Lower lobe of right lung (tissue), 2 donors: ENCODE measurements around the gene NRARP. TPM values are rescaled to one million over a fixed set of nuclear protein-coding genes. Genes with fewer than 3 reads are reported as not detected.

ENCODE experiments used
- ATAC-seq, 2 donors: fragments of 200-7000 bp; cut with Tn5 transposase; one replicate each; pipeline ENCODE4 v1.9.1; 2020 to 2022; ENCODE audit warnings: mild to moderate bottlenecking in 2 of 2, moderate library complexity in 2 of 2
- DNase-seq: peaks from one replicate; pipeline ENCODE4 v3.0.0-alpha.2; 2020
- H3K27ac ChIP-seq: fragments of 200-600 bp; one replicate; pipeline ENCODE4 v1.8.0; 2022
- H3K27me3 ChIP-seq: fragments of 200-600 bp; one replicate; pipeline ENCODE4 v1.8.0; 2022; ENCODE audit warnings: low read depth
- H3K36me3 ChIP-seq: fragments of 200-600 bp; one replicate; pipeline ENCODE4 v1.8.0; 2022; ENCODE audit warnings: mild to moderate bottlenecking
- H3K4me1 ChIP-seq: fragments of 200-600 bp; one replicate; pipeline ENCODE4 v1.8.0; 2022
- H3K4me3 ChIP-seq: fragments of 200-600 bp; one replicate; pipeline ENCODE4 v1.8.0; 2022; ENCODE audit warnings: mild to moderate bottlenecking
- H3K9me3 ChIP-seq: fragments of 200-600 bp; one replicate; pipeline ENCODE4 v1.8.0; 2022
- CTCF ChIP-seq: fragments of 200-600 bp; IDR thresholded peaks from one replicate; pipeline ENCODE4 v1.8.0; 2022; ENCODE audit warnings: antibody characterized with exemption, mild to moderate bottlenecking
- intact Hi-C: fragments of 100-400 bp; cut with DNase I; formaldehyde crosslinking; loops from one replicate; pipeline ENCODE4 v1.11.0; 2022
- total RNA-seq: library from RNA; stranded (reverse); fragmentation: NEBNext Ultra II Directional; extraction: Animal tissue kit (Norgen Biotek cat#: 25700); gene quantifications from one replicate; pipeline ENCODE4 v1.2.1, GENCODE V29; 2021
- donor health status: DM: no; HTN: yes; CAD: no; lungs with severe emphysema.

NRARP gene
- total RNA-seq, 1 donor from 2014 or later = 6.5 TPM

- intact Hi-C loops = no loop called here
- DNase-seq (peak; percentile 43), ATAC-seq (no peak)
- Histone ChIP-seq H3K4me1 (peaks cover 41% of the 10 kb centered on the region), H3K36me3 (peaks cover 67% of the 10 kb centered on the region), H3K27ac (no peak overlapping the region), H3K4me3 (no peak overlapping the region), H3K27me3 (no peaks in the 10 kb centered on the region), H3K9me3 (no peaks in the 10 kb centered on the region)
- no peak for TF ChIP-seq CTCF
Measured at GRCh38 chr9:137266585-137267453, 35.3 kb downstream of the NRARP start.

GRCh38 chr9:137266162-137266527 is 35.9 kb downstream of the NRARP start:
- DNase-seq (no peak), ATAC-seq (no peak)
- H3K27me3 ChIP-seq = no peaks in the 10 kb centered on the region
- H3K27ac ChIP-seq = no peak overlapping the region
- no peaks in the 10 kb centered on the region for H3K9me3 ChIP-seq
- H3K4me1 ChIP-seq = peaks cover 38% of the 10 kb centered on the region
- H3K4me3 ChIP-seq = no peak overlapping the region
- TF ChIP-seq CTCF = no peak
- peaks cover 63% of the 10 kb centered on the region for H3K36me3 ChIP-seq
- intact Hi-C loops = no loop called here

- intact Hi-C loops = no loop called here
- Histone ChIP-seq H3K27me3 (no peaks in the 10 kb centered on the region), H3K4me3 (no peak overlapping the region), H3K9me3 (no peaks in the 10 kb centered on the region), H3K27ac (no peak overlapping the region), H3K36me3 (peaks cover 57% of the 10 kb centered on the region), H3K4me1 (peaks cover 32% of the 10 kb centered on the region)
- no peak for TF ChIP-seq CTCF
- DNase-seq (no peak), ATAC-seq (no peak)
Measured at GRCh38 chr9:137265496-137266161, 36.4 kb downstream of the NRARP start.

- Histone ChIP-seq H3K4me1 (peaks cover 17% of the 10 kb centered on the region), H3K27me3 (no peaks in the 10 kb centered on the region), H3K9me3 (no peaks in the 10 kb centered on the region), H3K27ac (no peak overlapping the region), H3K4me3 (no peak overlapping the region), H3K36me3 (peaks cover 55% of the 10 kb centered on the region)
- ATAC-seq (no peak), DNase-seq (no peak)
- intact Hi-C loops = no loop called here
- TF ChIP-seq CTCF = no peak
Measured at GRCh38 chr9:137264067-137264466, 38.0 kb downstream of the NRARP start.

- ATAC-seq (no peak), DNase-seq (no peak)
- H3K27ac ChIP-seq = no peak overlapping the region
- H3K9me3 ChIP-seq = no peaks in the 10 kb centered on the region
- H3K4me1 ChIP-seq = peaks cover 11% of the 10 kb centered on the region
- no peak for TF ChIP-seq CTCF
- H3K36me3 ChIP-seq = peaks cover 60% of the 10 kb centered on the region
- intact Hi-C loops = no loop called here
- no peaks in the 10 kb centered on the region for H3K27me3 ChIP-seq
- H3K4me3 ChIP-seq = no peak overlapping the region
Measured at GRCh38 chr9:137263506-137263905, 38.6 kb downstream of the NRARP start.
